Activated T-helper 2 cell treated with anti-CD3 and anti-CD28 coated beads, Interferon-gamma antibody, Interleukin-2, Interleukin-4, amounts not matched to agents 10 μg/mL and 5 μg/mL and 100 μg/mL, durations not matched to agents 14 hours and 24 hours and 36 hours (primary cell): Measurements from ENCODE around the gene ACSL1. TPM values are rescaled to one million over a fixed set of nuclear protein-coding genes. Genes with fewer than 3 reads are reported as not detected.

Experiments
- DNase-seq: peaks from one replicate; pipeline ENCODE4 v3.0.0; 2021; ENCODE audit warnings: low spot score
- H3K27ac Mint-ChIP-seq: one replicate; pipeline ENCODE4 v1.8.0; 2021; ENCODE audit warnings: mixed read lengths
- H3K27me3 Mint-ChIP-seq: one replicate; pipeline ENCODE4 v1.8.0; 2021; ENCODE audit warnings: low read depth, mixed read lengths
- H3K36me3 Mint-ChIP-seq: one replicate; pipeline ENCODE4 v1.8.0; 2021; ENCODE audit warnings: low read depth, mixed read lengths
- H3K4me1 Mint-ChIP-seq: one replicate; pipeline ENCODE4 v1.8.0; 2021; ENCODE audit warnings: low read depth, mixed read lengths
- H3K4me3 Mint-ChIP-seq: one replicate; pipeline ENCODE4 v1.8.0; 2021; ENCODE audit warnings: low read depth, mild to moderate bottlenecking, moderate library complexity, mixed read lengths
- H3K9me3 Mint-ChIP-seq: one replicate; pipeline ENCODE4 v1.8.0; 2021; ENCODE audit warnings: mixed read lengths
- intact Hi-C: fragments of 100-400 bp; cut with micrococcal nuclease; formaldehyde crosslinking; loops from one replicate; pipeline ENCODE4 v1.15.1; 2023
- total RNA-seq: library from RNA; stranded (reverse); gene quantifications from 2 replicates; pipeline ENCODE4 v1.2.3, GENCODE V29; 2022

The ACSL1 gene
- total RNA-seq, 1 donor from 2014 or later: 42.7 TPM

GRCh38 chr4:184771416-184771815 is 54.4 kb downstream of the ACSL1 start:
- Mint-ChIP-seq H3K4me1 (no peaks in the 10 kb centered on the region), H3K4me3 (no peak overlapping the region)

GRCh38 chr4:184769141-184769765 is 56.5 kb downstream of the ACSL1 start:
- intact Hi-C loops: no loop called here
- Mint-ChIP-seq H3K4me3 (no peak overlapping the region), H3K36me3 (peaks cover 45% of the 10 kb centered on the region), H3K4me1 (no peaks in the 10 kb centered on the region), H3K9me3 (no peaks in the 10 kb centered on the region), H3K27me3 (no peaks in the 10 kb centered on the region), H3K27ac (no peak overlapping the region)
- no peak for DNase-seq

More at GRCh38 chr4:184771416-184771815, 54.4 kb downstream of the ACSL1 start:
- no peak for DNase-seq
- H3K27me3 Mint-ChIP-seq: no peaks in the 10 kb centered on the region
- no peak overlapping the region for H3K27ac Mint-ChIP-seq
- no peaks in the 10 kb centered on the region for H3K9me3 Mint-ChIP-seq
- peaks cover 28% of the 10 kb centered on the region for H3K36me3 Mint-ChIP-seq
- intact Hi-C loops: no loop called here

GRCh38 chr4:184768296-184768695 is 57.5 kb downstream of the ACSL1 start:
- Mint-ChIP-seq H3K9me3 (no peaks in the 10 kb centered on the region), H3K36me3 (peaks cover 49% of the 10 kb centered on the region), H3K4me3 (no peak overlapping the region), H3K27me3 (no peaks in the 10 kb centered on the region), H3K27ac (no peak overlapping the region), H3K4me1 (peaks cover 3% of the 10 kb centered on the region)
- intact Hi-C loops: no loop called here
- DNase-seq: no peak

GRCh38 chr4:184766446-184766845 is 59.3 kb downstream of the ACSL1 start:
- Mint-ChIP-seq H3K4me1 (peaks cover 15% of the 10 kb centered on the region), H3K27me3 (no peaks in the 10 kb centered on the region), H3K4me3 (no peak overlapping the region), H3K9me3 (no peaks in the 10 kb centered on the region), H3K36me3 (peaks cover 62% of the 10 kb centered on the region), H3K27ac (no peak overlapping the region)
- intact Hi-C loops: no loop called here
- no peak for DNase-seq

GRCh38 chr4:184765473-184766340 is 60.1 kb downstream of the ACSL1 start:
- H3K27me3 Mint-ChIP-seq: no peaks in the 10 kb centered on the region
- intact Hi-C loops: no loop called here

GRCh38 chr4:184764601-184765000 is 61.2 kb downstream of the ACSL1 start:
- no peak for DNase-seq
- Mint-ChIP-seq H3K36me3 (peaks cover 70% of the 10 kb centered on the region), H3K27ac (no peak overlapping the region), H3K4me3 (no peak overlapping the region), H3K9me3 (no peaks in the 10 kb centered on the region), H3K4me1 (peaks cover 17% of the 10 kb centered on the region), H3K27me3 (no peaks in the 10 kb centered on the region)
- intact Hi-C loops: no loop called here

More at GRCh38 chr4:184765473-184766340, 60.1 kb downstream of the ACSL1 start:
- Mint-ChIP-seq H3K9me3 (no peaks in the 10 kb centered on the region), H3K27ac (no peak overlapping the region), H3K36me3 (peaks cover 64% of the 10 kb centered on the region), H3K4me1 (peaks cover 15% of the 10 kb centered on the region), H3K4me3 (no peak overlapping the region)
- DNase-seq: no peak

GRCh38 chr4:184763150-184763780 is 62.5 kb downstream of the ACSL1 start:
- Mint-ChIP-seq H3K27me3 (no peaks in the 10 kb centered on the region), H3K36me3 (peaks cover 78% of the 10 kb centered on the region), H3K9me3 (no peaks in the 10 kb centered on the region), H3K27ac (peak overlapping the region; percentile 65), H3K4me1 (peaks cover 19% of the 10 kb centered on the region), H3K4me3 (no peak overlapping the region)
- intact Hi-C loops: loop anchor here (2.0 kb wide), 1 partner anchor 88 kb away; no protein-coding TSS in a partner anchor
- no peak for DNase-seq

DNA sequence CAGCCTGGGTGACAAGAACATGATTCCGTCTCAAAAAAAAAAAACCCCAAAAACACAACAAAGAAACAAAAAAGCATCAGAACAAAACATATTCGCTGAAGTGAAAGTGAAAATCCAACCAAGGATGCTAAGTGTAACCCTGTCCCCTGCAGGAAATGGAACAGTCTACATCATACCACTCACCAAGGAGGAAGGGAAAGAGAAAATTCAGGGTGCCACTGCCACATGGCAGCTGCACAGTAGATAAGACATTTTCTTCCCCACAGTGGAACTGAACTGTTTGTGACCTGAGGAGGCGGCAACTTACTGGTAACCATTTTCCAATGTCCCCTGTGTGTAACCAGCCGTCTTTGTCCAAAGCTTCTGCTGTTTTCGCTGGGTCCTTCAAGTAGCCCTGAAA is 63.7 kb downstream of the ACSL1 start:
- Mint-ChIP-seq H3K27ac (peak overlapping the region; percentile 75), H3K9me3 (no peaks in the 10 kb centered on the region), H3K4me3 (peak overlapping the region; percentile 1), H3K27me3 (no peaks in the 10 kb centered on the region), H3K4me1 (peaks cover 19% of the 10 kb centered on the region), H3K36me3 (peaks cover 77% of the 10 kb centered on the region)
- intact Hi-C loops: loop anchor here (1.0 to 2.0 kb wide), 2 partner anchors 31 to 89 kb away; no protein-coding TSS in a partner anchor
- peak; percentile 61 for DNase-seq

- peaks cover 19% of the 10 kb centered on the region for H3K4me1 Mint-ChIP-seq
- intact Hi-C loops: loop anchor here (1.0 kb wide), 1 partner anchor 65 kb away; the partner anchor contains the start of gene ACSL1
- no peaks in the 10 kb centered on the region for H3K27me3 Mint-ChIP-seq
- no peak overlapping the region for H3K4me3 Mint-ChIP-seq
- H3K36me3 Mint-ChIP-seq: peaks cover 76% of the 10 kb centered on the region
- H3K9me3 Mint-ChIP-seq: no peaks in the 10 kb centered on the region
- H3K27ac Mint-ChIP-seq: no peak overlapping the region
- no peak for DNase-seq
Measured at GRCh38 chr4:184760681-184761080, 65.1 kb downstream of the ACSL1 start.

DNA sequence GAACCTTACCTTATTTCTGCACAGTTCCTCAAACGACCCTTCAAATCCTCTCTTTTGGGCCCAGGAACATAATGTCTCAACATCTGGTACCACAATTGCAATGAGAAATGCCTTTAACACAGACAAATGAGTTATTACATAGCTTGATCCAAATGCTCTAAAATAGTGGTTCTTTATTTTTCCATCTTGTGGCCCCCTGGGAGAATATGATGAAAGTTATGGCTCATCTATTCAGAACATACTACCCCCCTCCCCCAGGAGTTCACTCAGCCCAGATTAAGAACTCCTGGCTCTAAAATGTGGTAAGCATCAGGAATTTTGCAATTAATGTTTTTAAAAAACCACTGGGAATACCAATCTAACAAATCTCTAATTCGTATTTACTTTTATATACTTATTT is 68.0 kb downstream of the ACSL1 start:
- no peak for DNase-seq
- H3K4me1 Mint-ChIP-seq: peaks cover 12% of the 10 kb centered on the region
- H3K27me3 Mint-ChIP-seq: no peaks in the 10 kb centered on the region
- peaks cover 68% of the 10 kb centered on the region for H3K36me3 Mint-ChIP-seq
- H3K9me3 Mint-ChIP-seq: no peaks in the 10 kb centered on the region
- no peak overlapping the region for H3K27ac Mint-ChIP-seq
- H3K4me3 Mint-ChIP-seq: no peak overlapping the region
- intact Hi-C loops: no loop called here

DNA sequence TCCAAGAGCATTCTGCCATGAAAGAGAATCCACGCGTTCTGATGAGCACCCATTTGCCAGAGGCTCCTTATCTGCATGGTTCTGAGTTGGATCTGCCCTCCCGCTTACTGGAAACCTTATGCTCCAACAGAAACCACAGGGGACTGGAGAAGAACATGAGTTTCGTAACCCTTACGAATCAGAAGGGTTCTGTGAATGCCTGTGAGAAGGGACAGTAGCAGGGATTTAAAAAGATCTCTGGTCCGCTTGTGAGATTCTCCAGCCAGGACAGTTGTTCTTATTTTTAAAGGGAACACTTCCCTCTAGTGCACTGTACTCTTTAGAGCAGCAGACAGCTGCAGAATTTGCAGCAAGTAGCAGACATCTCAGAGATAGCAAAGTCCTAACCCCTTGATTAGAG is 69.4 kb downstream of the ACSL1 start:
- no peaks in the 10 kb centered on the region for H3K9me3 Mint-ChIP-seq
- H3K4me3 Mint-ChIP-seq: no peak overlapping the region
- peaks cover 4% of the 10 kb centered on the region for H3K4me1 Mint-ChIP-seq
- no peak overlapping the region for H3K27ac Mint-ChIP-seq
- DNase-seq: no peak
- H3K27me3 Mint-ChIP-seq: no peaks in the 10 kb centered on the region
- intact Hi-C loops: no loop called here
- H3K36me3 Mint-ChIP-seq: peaks cover 58% of the 10 kb centered on the region

- Mint-ChIP-seq H3K4me1 (peaks cover 4% of the 10 kb centered on the region), H3K27me3 (no peaks in the 10 kb centered on the region), H3K27ac (no peak overlapping the region), H3K9me3 (no peaks in the 10 kb centered on the region), H3K4me3 (no peak overlapping the region), H3K36me3 (peaks cover 50% of the 10 kb centered on the region)
- DNase-seq: no peak
- intact Hi-C loops: no loop called here
Measured at GRCh38 chr4:184755278-184755677, 70.5 kb downstream of the ACSL1 start.
